ENCODE results near the gene RNASE7.

Gene RNASE7

DNA sequence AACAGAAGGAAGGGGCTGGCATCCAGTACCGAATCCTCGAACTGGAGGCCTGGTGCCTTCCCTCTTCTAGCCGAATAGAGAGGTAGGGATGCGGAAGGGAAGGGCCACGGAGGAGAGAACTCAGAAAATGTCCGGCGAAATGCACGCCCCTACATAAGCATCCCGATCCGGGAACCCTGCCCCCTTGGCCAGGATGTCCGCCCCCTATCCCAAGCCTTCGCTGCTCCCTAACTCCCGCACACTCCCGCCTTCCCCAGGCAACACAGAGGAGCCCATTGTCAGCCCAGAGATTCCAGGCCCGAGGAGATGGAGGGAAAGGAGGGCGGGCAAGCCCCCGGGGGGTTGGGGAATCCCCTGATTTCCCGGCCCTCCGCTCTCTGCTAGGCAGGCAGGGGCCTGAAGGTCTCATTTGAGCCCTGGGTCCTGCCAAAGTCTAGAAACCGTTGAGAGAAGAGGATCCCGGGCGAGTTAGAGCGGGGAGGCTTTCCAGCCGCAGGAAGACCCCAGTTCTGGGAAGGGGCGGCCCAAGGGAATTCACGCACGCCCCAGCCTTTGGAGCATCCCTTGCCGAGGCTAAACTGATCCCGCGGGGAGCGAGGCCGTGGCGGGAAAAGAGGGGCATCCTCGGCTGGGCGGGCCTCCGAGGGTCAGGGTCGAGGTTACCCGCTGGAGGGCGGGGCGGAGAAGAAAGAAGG is 27.4 kb downstream of the RNASE7 start:
- no peak for DNase-seq

DNA sequence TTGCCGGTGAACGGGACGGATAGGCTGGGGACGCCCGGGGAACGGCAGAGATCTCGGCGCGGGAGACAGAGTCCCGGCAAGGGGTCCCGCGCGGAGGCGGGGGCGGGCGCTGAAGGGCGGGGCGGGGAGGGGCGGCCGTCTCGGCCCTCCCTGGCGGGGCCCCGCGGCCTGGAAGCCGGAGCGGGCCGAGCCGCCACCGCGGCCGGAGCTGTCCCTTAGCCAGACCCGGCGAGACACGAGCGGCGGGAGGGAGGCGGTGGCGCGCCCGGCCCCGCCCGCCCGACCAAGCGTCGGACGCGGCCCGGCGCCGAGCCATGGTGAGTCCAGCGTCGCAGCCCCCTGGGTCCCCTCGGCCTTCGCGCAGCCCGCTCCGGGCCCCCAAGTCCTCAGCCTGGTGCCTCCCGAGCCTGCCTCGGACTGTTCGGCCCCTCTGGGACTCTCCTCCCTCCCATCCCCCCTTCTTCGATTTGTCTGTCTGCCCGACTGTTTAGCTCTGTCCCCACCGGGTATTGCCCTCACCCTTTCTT is 28.0 kb downstream of the RNASE7 start, which contains the start of gene ARHGEF40:
Gene ARHGEF40, plus strand, starts transcription at position 222 of the 527 bp plus-strand sequence. Its CDS starts 93 bp downstream, at position 315.
- no peak for DNase-seq

DNA sequence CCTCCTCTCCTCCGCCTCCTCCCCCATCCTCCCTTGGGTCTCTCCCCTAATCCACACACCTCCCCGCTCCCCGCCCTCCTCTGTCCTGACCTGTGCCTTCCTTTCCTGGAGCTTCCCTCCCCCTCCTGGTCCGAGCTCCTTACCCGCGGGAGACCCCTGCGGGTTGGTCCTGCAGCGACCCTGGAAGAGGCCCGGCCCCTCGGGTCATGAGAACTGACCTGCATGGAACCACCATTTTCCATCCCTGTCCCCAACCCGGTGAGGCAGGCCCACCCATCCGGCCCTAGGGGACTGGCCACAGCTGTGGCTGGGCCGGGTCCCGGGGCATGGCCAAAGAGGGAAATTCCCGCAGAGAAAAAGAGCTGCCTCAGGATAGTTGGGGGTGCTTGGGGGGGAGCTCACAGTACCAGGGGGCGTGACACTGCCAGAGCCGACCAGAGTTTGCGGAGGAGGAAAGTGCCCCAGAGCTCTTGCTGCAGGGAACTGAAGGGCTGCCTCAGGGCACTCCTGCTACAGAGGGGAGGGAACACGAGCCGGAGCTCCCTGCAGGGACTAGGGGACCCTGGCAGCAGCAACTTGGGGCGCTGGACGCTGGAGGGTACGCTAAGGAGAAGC is 28.6 kb downstream of the RNASE7 start:
- no peak for DNase-seq

DNA sequence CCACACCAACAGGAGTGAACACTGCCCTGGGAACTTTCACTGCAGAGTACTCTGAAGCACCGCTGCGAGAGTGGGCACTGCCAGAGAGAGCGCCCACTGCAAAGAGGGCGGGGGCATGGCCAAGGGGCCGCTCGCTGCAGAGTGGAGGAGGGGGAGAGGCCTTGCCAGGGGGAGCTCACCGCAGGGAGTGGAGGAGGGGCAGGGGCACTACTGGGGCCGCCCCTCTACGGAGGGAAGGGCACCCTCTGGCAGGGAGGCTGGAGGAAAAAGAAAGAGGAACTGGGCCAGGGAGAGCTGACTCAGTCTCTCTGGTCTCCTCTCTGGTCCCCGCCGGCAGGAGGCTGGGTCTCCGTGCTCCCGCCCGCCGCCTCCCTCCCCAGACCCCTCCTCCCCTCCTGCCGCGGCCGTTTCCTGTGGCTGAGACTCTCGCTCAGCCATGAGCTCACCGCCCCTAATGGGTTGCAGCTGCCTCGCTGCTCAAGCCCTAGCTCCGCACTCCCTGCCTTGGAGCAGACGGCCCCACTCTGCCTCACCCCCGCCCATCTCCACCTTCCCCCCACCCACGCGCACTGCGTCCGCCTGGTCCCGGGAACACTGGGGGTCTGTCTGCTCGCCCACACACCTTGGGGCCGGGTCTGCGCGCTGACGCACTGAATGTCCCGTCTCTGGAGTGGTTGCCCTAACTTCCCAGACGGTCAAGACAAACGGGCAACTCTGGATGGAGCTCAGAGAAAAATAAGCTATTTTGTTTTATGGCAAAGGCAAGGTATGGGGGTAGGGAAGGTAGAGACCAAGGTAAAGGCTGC is 29.3 kb downstream of the RNASE7 start:
- DNase-seq = peak; percentile 35

DNA sequence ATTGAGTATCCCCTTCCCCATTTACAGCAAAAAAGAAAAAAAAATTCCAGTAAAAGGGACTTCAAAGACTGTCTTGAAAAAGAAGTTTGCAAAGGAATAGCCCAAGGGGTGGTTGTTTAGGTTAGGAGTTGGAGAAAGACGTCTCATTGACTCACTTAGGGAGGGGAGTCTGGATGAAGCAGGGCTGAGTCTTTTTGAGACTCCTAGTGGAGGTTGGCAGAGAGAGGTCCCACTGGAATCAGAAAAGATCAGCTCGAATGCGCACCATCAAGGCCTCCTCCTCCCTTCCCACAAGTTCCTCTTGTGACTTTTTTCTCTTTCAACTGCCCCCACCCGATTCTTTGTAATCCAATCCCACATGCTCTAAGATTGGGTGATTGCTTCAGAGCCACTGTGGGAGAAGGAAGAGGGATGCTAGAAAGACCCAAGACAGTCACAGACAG is 29.9 kb downstream of the RNASE7 start:
- DNase-seq = no peak

DNA sequence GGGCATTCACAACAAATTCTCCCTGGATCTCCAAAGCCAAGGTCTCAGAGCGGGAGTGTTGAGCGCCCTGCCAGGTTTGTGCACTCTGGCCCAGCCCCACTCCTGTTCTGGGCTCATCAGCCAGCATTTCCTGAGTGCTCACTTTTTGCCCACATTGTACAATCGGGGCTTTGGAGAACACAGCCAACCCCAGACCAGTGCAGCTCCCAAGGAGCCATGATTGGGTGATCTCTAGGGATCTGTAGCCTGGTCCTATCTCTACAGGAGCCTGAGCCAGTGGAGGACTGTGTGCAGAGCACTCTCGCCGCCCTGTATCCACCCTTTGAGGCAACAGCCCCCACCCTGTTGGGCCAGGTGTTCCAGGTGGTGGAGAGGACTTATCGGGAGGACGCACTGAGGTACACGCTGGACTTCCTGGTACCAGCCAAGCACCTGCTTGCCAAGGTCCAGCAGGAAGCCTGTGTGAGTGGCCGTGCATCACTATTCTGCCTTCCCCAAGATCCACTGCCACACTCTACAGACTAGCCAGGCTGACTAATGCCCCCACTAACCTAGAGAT is 30.7 kb downstream of the RNASE7 start:
- DNase-seq = no peak

DNA sequence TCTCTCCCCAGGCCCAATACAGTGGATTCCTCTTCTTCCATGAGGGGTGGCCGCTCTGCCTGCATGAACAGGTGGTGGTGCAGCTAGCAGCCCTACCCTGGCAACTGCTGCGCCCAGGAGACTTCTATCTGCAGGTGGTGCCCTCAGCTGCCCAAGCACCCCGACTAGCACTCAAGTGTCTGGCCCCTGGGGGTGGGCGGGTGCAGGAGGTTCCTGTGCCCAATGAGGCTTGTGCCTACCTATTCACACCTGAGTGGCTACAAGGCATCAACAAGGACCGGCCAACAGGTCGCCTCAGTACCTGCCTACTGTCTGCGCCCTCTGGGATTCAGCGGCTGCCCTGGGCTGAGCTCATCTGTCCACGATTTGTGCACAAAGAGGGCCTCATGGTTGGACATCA is 31.8 kb downstream of the RNASE7 start:
- no peak for DNase-seq

DNA sequence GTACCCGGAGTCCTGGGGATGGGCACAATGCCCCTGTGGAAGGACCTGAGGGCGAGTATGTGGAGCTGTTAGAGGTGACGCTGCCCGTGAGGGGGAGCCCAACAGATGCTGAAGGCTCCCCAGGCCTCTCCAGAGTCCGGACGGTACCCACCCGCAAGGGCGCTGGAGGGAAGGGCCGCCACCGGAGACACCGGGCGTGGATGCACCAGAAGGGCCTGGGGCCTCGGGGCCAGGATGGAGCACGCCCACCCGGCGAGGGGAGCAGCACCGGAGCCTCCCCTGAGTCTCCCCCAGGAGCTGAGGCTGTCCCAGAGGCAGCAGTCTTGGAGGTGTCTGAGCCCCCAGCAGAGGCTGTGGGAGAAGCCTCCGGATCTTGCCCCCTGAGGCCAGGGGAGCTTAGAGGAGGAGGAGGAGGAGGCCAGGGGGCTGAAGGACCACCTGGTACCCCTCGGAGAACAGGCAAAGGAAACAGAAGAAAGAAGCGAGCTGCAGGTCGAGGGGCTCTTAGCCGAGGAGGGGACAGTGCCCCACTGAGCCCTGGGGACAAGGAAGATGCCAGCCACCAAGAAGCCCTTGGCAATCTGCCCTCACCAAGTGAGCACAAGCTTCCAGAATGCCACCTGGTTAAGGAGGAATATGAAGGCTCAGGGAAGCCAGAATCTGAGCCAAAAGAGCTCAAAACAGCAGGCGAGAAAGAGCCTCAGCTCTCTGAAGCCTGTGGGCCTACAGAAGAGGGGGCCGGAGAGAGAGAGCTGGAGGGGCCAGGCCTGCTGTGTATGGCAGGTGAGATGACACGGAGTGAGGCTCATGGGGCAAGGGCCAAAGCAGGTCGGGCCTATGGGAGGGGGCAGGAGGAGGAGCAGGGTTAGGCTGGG is 32.5 kb downstream of the RNASE7 start:
- no peak for DNase-seq

DNA sequence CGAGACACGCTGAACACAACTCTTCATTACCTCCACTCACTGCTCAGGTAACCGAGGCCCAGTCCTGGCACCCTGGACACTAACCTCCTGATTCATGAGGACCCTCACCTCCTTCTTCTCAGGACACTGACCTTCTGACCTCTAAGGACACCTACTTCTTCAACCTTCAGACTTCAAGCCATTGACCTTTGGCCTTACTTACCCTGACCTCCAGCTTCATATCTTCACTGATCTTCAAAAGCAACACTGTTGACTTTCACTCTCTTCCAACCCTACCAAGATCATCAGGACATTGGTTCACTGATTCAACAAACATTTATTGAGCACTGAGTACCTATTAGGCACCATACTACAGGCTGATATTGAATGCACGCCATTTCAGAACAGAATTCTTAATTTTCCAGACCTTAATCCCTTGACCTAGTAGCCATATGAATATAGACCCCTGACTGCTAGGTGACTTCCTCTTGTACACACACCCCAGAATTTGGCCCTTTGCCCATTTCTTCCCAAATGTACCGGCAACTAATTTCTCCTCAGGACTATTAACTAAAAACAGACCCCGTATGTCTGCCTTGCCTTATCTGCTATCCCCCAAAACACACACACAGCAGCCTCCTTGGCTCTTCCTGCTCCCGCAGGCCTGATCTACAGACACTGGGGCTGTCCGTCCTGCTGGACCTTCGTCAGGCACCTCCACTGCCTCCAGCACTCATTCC is 33.7 kb downstream of the RNASE7 start:
- no peak for DNase-seq

DNA sequence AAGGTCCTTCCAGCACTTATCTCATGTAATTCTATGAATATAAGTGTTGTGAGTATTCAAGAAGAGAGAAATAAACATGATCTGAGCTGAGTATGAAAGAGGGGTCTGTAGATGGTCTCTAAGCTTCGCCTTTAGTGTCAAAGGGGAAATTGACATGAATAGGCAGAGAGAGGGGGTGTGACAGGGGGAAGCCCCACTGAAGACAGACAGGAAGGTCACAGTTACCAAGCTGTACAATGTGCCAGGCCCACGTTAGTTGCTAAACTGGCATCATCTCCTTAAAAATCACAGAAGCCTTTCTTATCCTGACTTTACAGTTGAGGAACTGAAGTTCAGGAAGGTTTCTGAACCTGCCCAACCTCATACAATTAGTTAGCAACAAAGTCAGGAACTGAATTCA is 35.5 kb downstream of the RNASE7 start:
- no peak for DNase-seq

DNA sequence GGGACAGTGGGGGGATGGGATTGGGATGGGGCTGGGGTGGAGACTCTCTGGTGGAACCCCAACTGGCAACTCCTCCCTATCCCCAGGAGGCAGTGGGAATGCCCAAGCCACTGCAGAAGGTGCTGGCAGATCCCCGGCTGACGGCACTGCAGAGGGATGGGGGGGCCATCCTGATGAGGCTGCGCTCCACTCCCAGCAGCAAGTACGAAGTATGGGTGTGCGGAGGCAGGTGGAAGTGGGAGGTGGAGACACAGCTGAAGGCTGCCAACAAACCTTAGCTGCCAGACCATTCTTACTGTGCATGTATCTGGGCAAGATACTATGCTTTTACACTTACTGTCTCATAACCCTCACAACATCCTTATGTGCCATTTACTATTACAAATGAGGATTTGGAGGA is 36.1 kb downstream of the RNASE7 start:
- DNase-seq = no peak

DNA sequence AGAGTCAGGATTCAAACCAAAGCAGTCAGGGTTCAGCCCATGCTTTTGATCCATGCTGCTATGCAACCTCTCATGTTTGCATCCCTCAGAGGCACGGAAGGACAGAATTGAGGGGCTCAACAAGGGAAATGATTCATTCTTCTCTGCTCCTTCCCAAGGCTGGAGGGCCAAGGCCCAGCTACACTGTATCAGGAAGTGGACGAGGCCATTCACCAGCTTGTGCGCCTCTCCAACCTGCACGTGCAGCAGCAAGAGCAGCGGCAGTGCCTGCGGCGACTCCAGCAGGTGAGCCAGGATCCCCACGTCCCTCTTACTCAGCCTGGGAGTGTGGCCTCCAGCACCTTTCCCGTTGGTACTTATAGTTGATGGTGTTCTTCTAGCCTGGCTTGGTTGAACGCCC is 36.6 kb downstream of the RNASE7 start:
- no peak for DNase-seq

DNA sequence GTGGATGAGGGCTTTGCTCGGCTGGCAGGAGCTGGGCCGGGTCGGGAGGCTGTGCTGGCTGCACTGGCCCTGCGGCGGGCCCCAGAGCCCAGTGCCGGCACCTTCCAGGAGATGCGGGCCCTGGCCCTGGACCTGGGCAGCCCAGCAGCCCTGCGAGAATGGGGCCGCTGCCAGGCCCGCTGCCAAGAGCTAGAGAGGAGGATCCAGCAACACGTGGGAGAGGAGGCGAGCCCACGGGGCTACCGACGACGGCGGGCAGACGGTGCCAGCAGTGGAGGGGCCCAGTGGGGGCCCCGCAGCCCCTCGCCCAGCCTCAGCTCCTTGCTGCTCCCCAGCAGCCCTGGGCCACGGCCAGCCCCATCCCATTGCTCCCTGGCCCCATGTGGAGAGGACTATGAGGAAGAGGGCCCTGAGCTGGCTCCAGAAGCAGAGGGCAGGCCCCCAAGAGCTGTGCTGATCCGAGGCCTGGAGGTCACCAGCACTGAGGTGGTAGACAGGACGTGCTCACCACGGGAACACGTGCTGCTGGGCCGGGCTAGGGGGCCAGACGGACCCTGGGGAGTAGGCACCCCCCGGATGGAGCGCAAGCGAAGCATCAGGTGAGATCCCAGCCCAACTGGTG is 39.5 kb downstream of the RNASE7 start:
- DNase-seq = no peak

DNA sequence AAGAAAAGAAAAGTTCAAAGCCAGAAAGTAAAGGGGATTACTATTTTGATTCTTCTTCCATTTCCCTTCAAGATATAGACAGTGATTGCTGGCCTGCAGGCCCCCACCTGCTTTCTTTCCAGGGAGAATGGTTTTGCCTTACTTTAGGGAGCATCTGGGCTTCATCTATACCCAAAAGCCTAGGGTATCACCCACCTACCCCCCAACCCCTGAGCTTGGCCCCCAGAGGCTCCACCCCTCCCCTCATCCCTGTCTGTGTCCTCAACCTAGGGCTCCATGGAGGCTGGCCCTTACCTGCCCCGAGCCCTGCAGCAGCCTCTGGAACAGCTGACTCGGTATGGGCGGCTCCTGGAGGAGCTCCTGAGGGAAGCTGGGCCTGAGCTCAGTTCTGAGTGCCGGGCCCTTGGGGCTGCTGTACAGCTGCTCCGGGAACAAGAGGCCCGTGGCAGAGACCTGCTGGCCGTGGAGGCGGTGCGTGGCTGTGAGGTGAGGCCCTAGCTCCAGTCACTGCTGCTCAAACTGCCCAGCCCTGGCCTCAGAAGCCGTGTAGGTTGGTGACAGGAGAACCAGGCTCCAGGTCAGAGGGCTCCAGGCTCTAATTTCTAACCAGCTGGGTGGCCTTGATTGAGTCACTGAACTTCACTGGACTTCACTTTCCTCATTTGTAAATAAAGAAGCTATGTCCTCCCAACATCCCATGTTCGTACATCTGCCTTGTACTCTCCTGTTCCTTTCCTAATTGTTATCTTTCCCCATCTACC is 41.6 kb downstream of the RNASE7 start:
- DNase-seq = no peak

DNA sequence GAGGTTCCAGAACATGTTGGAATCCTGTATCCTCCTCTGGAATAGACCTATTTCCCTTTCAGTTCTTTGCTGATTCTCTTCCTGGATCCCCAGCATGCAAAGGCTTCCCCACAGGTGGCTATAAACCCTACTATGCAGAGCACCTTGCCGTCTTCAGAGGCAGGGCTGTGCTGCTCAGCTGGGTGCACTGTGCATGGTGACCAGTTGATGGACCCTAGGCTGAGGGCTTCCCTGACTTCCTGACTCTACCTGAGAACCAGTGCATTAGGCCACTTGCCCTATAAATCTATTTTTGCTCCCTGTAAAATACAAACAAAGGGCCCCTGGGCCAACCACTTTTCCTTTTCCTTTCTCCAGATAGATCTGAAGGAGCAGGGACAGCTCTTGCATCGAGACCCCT is 42.2 kb downstream of the RNASE7 start:
- DNase-seq = no peak

DNA sequence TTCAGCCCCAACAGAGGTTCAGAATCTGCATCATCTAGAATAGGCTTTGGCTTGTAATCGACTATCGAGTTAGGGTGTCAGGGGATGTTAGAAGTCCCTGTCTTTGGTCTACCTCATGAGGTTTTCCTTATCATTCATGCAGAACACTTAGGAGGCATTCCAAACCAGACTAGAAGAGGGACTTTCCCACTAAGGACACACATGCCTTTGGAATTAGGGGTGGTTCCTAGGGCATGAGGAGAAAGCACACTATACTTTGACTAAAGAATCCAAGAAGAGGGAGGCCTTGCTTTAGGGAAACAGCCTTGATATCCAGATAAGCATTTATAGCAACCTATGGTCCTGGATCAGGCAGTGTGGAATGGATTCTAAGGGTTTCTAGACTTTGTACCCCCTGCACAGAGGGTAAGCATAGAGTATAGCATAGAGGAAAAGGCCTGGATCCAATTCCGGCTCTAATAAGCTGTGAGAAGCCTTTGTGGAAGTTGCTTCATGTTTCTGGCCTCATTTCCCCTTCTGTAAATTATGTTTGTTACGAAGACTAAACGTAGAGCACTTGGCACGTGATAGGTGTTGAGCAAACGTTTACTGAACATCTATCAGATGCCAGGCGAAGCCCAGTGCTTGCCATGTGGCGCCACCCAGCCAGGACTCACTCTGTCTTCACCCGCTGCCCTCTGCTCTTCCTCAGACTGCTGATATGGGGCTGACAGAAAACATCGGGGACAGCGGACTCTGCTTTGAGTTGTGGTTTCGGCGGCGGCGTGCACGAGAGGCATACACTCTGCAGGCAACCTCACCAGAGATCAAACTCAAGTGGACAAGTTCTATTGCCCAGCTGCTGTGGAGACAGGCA is 43.1 kb downstream of the RNASE7 start:
- no peak for DNase-seq

DNA sequence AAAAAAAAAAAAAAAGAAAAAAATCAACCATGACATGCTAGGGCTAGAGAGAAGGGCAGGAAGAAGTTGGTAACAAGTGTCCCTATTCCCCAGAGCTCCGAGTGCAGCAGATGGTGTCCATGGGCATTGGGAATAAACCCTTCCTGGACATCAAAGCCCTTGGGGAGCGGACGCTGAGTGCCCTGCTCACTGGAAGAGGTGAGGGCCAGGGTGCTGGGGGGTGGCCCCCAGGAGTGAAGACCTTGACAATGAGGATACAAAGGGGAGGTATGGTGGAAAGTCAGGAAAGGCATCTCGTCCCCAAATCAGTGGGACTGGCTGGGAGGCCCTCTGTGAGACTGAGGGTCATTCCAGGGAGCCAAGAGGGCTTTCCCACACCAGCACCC is 44.7 kb downstream of the RNASE7 start:
- no peak for DNase-seq

DNA sequence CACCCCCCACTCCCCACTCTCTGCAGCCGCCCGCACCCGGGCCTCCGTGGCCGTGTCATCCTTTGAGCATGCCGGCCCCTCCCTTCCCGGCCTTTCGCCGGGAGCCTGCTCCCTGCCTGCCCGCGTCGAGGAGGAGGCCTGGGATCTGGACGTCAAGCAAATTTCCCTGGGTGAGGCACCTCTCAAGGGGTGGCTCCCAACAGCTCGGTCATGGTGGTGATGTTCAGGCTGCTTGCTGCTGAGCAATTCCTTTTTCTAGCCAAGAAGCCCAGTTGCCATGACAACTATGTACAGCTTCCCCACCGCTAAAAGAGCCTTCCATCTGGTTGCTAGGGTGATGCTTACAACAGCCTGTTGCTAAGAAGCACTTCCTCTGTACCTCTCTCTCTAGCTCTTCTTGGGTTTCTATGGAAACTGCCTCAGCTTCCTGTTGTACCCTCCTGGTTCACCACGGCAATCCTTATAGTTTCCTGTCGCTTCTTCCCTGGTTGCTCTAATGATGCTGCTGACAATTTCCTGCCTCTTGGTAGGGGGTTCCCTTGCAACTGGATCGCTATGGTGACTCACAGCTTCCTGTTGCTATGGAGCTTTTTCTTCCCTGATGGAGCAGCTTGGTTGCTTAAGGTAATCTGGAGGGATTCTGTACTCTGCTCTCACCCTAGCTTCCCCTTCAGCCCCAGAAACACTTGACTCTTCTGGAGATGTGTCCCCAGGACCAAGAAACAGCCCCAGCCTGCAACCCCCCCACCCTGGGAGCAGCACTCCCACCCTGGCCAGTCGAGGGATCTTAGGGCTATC is 45.3 kb downstream of the RNASE7 start:
- peak; percentile 56 for DNase-seq

DNA sequence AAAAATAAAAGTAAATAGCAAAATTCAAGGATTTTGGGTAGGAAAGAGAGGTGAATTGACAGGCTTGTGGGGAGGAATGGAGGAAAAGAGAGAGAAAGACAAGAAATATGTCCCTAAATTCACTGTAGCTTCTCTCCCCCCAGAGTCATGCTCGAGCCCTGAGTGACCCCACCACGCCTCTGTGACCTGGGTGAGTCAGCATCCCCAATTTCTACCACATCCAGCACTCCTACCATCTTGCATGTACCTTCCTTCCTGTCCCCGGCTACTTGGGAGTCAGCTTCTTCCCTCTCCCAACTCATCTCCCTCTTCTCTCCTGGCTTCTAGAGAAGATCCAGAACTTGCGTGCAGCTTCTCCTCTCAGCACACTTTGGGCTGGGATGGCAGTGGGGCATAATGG is 46.5 kb downstream of the RNASE7 start:
- no peak for DNase-seq

All from DMS 273 treated with DMSO at 0.1 percent for 48 hours (cell line).